ENCODE measurements around the gene CCND1.
A peak's percentile ranks its signal among the peaks of the same experiment; 100 is the strongest.
"Not testable (repeated sequence)": the region's sequence is repeated elsewhere in the genome, so short reads cannot be mapped to it uniquely, and the experiment has no call there.

The CCND1 gene

GRCh38 chr11:69618237-69618636, 22.7 kb upstream of the CCND1 start:
- DNase-seq, result no peak

- DNase-seq, result no peak
Observed at GRCh38 chr11:69620683-69621290, 20.2 kb upstream of the CCND1 start.

GRCh38 chr11:69622097-69622681, 18.8 kb upstream of the CCND1 start:
- DNase-seq, result not testable (repeated sequence)

- DNase-seq, result no peak
Observed at GRCh38 chr11:69624293-69624692, 16.7 kb upstream of the CCND1 start.

- DNase-seq, result no peak
Observed at GRCh38 chr11:69625476-69625875, 15.5 kb upstream of the CCND1 start.

GRCh38 chr11:69627551-69627950, 13.4 kb upstream of the CCND1 start:
- no peak for DNase-seq

- no peak for DNase-seq
Observed at GRCh38 chr11:69630017-69630416, 10.9 kb upstream of the CCND1 start.

- no peak for DNase-seq
Observed at GRCh38 chr11:69630424-69630823, 10.5 kb upstream of the CCND1 start.

- DNase-seq, result no peak
Observed at GRCh38 chr11:69632900-69633299, 8.1 kb upstream of the CCND1 start.

GRCh38 chr11:69634069-69634468, 6.9 kb upstream of the CCND1 start:
- DNase-seq, result no peak

GRCh38 chr11:69634590-69634989, 6.4 kb upstream of the CCND1 start:
- no peak for DNase-seq

- no peak for DNase-seq
Observed at GRCh38 chr11:69635195-69635594, 5.8 kb upstream of the CCND1 start.

- no peak for DNase-seq
Observed at GRCh38 chr11:69635804-69636511, 5.0 kb upstream of the CCND1 start.

GRCh38 chr11:69636512-69637197, 4.3 kb upstream of the CCND1 start:
- peak; percentile 79 for DNase-seq

- DNase-seq, result peak; percentile 45
Observed at GRCh38 chr11:69637198-69637940, 3.6 kb upstream of the CCND1 start.

GRCh38 chr11:69637941-69638871, 2.8 kb upstream of the CCND1 start:
- DNase-seq, result peak; percentile 73

GRCh38 chr11:69638941-69639681, 1.8 kb upstream of the CCND1 start:
- peak; percentile 96 for DNase-seq

- DNase-seq, result no peak
Observed at GRCh38 chr11:69639831-69640230, 1.1 kb upstream of the CCND1 start.

GRCh38 chr11:69640260-69640994, 529 bp upstream of the CCND1 start:
- DNase-seq, result peak; percentile 36
